HL-60 (cell line): Measurements from ENCODE around the gene RNF144A.

ENCODE experiments used
- DNase-seq, 2 experiments: peaks; one replicate each; pipeline ENCODE4 v3.0.0-alpha.2; 2010 to 2020; ENCODE audit warnings: low read depth in 1 of 2, low spot score in 1 of 2
- H3K27ac ChIP-seq: fragments of 250-450 bp; sonication (Bioruptor Pico); replicated peaks from 2 replicates; pipeline ENCODE4 v1.5.1; 2020; ENCODE audit warnings: mild to moderate bottlenecking, moderate library complexity
- H3K27me3 ChIP-seq: fragments of 250-450 bp; sonication (Bioruptor Pico); 2 replicates; pipeline ENCODE4 v1.5.1; 2021; ENCODE audit warnings: mild to moderate bottlenecking, moderate library complexity; ENCODE audit not compliant: insufficient read depth, poor library complexity, severe bottlenecking
- H3K4me3 ChIP-seq: replicated peaks from 2 replicates; pipeline ENCODE4 v1.5.1; 2011; ENCODE audit warnings: mild to moderate bottlenecking, control low read depth, low read length; ENCODE audit not compliant: insufficient read depth
- GABPA ChIP-seq: IDR thresholded peaks from 2 replicates; pipeline ENCODE4 v1.6.1; 2012; ENCODE audit warnings: low read depth
- POLR2AphosphoS5 ChIP-seq: IDR thresholded peaks from 2 replicates; pipeline ENCODE4 v1.6.1; 2012; ENCODE audit warnings: low read depth
- SPI1 ChIP-seq: IDR thresholded peaks from 2 replicates; pipeline ENCODE4 v1.6.1; 2012; ENCODE audit warnings: low read depth, mild to moderate bottlenecking, borderline replicate concordance
- TF ChIP-seq, protein P1 (sequence below): IDR thresholded peaks from 2 replicates; pipeline ENCODE4 v1.6.1; 2012; ENCODE audit warnings: low read depth; ENCODE audit not compliant: insufficient replicate concordance
- TF ChIP-seq, protein P2 (sequence below): IDR thresholded peaks from one replicate; pipeline ENCODE4 v1.5.1; 2011; ENCODE audit warnings: low read length, control low read depth, inconsistent platforms; ENCODE audit not compliant: insufficient read depth

RNF144A gene

DNA sequence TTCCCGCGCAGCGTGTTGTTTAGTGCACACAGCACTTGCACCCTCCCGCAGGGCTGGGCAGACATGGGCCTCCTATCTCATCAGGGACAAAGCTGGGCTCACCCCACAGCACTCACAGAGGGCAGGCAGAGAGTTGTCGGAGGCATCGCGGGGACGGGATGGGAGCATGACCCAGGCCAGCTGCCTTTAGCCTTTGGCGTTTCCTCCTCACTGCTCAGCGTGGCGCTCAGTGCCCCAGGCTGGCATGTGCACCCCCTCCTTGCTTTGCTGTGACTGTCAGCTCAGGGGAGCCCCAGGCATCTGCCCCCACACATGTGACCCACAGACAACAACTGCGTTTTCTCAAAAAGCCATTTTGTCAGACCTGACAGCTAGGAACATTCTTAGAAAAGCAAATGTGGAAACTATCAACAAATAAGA, 101.1 kb downstream of the RNF144A start:
- TF ChIP-seq SPI1, result no peak
- TF ChIP-seq, protein P1, sequence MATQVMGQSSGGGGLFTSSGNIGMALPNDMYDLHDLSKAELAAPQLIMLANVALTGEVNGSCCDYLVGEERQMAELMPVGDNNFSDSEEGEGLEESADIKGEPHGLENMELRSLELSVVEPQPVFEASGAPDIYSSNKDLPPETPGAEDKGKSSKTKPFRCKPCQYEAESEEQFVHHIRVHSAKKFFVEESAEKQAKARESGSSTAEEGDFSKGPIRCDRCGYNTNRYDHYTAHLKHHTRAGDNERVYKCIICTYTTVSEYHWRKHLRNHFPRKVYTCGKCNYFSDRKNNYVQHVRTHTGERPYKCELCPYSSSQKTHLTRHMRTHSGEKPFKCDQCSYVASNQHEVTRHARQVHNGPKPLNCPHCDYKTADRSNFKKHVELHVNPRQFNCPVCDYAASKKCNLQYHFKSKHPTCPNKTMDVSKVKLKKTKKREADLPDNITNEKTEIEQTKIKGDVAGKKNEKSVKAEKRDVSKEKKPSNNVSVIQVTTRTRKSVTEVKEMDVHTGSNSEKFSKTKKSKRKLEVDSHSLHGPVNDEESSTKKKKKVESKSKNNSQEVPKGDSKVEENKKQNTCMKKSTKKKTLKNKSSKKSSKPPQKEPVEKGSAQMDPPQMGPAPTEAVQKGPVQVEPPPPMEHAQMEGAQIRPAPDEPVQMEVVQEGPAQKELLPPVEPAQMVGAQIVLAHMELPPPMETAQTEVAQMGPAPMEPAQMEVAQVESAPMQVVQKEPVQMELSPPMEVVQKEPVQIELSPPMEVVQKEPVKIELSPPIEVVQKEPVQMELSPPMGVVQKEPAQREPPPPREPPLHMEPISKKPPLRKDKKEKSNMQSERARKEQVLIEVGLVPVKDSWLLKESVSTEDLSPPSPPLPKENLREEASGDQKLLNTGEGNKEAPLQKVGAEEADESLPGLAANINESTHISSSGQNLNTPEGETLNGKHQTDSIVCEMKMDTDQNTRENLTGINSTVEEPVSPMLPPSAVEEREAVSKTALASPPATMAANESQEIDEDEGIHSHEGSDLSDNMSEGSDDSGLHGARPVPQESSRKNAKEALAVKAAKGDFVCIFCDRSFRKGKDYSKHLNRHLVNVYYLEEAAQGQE, result no peak
- DNase-seq, result no peak
- Histone ChIP-seq H3K27ac (no peak overlapping the region), H3K27me3 (no peaks in the 10 kb centered on the region), H3K4me3 (no peak overlapping the region)

DNA sequence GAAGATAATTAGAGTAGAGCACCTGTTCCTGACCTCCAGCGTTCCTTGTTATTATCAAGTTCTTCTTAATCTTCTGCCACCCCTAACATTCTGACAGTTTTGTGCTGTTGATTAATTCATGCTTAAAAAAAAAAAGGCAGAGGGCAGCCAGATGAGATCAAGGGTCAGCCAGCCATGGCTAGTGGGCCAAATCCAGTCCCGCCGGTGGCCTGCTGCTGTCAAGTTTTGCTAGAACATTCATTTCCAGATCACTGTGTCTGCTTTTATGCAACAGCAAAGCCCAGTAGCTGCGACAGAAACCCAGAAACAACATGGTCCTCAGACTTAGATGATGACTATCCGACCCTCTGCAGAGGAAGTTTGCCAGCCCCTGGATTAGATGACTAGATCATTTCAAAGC, 101.6 kb downstream of the RNF144A start:
- no peak overlapping the region for H3K4me3 ChIP-seq
- DNase-seq, result no peak
- no peak for TF ChIP-seq SPI1
- no peak for TF ChIP-seq GABPA
- TF ChIP-seq, protein P2, sequence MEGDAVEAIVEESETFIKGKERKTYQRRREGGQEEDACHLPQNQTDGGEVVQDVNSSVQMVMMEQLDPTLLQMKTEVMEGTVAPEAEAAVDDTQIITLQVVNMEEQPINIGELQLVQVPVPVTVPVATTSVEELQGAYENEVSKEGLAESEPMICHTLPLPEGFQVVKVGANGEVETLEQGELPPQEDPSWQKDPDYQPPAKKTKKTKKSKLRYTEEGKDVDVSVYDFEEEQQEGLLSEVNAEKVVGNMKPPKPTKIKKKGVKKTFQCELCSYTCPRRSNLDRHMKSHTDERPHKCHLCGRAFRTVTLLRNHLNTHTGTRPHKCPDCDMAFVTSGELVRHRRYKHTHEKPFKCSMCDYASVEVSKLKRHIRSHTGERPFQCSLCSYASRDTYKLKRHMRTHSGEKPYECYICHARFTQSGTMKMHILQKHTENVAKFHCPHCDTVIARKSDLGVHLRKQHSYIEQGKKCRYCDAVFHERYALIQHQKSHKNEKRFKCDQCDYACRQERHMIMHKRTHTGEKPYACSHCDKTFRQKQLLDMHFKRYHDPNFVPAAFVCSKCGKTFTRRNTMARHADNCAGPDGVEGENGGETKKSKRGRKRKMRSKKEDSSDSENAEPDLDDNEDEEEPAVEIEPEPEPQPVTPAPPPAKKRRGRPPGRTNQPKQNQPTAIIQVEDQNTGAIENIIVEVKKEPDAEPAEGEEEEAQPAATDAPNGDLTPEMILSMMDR, result no peak
- no peak for TF ChIP-seq POLR2AphosphoS5
- TF ChIP-seq, protein P1, result no peak
- H3K27me3 ChIP-seq, result no peaks in the 10 kb centered on the region
- no peak overlapping the region for H3K27ac ChIP-seq

DNA sequence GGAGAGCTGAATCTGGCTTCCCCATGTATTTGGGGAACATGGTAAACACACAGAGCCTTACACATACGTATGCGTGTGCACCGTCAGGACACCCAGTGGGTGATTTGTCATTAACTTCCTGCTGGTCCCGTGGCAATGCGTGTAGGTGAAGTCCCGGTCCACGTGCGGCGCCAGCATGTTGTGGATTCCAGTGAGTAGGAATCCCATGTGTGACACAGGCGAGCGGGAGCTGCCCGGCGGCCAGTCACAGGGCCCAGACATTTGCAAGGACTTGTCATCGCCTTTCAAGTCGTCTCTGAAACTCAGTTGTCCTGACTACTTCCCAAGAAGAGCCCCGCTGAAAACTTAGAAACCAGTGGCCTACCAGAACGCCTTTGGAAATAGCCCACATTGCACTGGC, 102.0 kb downstream of the RNF144A start:
- H3K27ac ChIP-seq, result no peak overlapping the region
- no peaks in the 10 kb centered on the region for H3K27me3 ChIP-seq
- TF ChIP-seq, protein P2, result no peak
- TF ChIP-seq, protein P1, result no peak
- TF ChIP-seq SPI1 (no peak), POLR2AphosphoS5 (no peak), GABPA (no peak)
- H3K4me3 ChIP-seq, result no peak overlapping the region
- DNase-seq, result no peak

DNA sequence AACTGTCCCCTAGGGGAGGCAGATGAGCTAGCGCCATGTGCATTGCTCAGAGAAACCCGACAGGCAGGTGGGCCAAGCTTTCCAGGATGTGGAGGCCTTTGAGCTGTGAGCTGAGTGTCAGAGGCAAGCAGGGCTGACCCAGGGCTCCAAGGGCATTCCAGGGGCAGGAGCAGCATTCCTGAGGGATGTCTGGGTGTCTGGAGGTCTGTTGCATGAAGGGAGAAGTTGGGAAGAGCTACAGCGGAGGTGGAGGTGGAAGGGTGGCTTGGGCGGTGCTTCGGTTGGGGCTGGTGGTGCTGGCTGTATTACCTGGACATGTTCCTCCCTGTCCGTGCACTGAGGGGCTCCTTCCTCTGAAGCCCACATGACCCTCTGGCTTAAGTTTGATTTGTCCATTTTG, 102.8 kb downstream of the RNF144A start:
- Histone ChIP-seq H3K27ac (no peak overlapping the region), H3K27me3 (no peaks in the 10 kb centered on the region), H3K4me3 (no peak overlapping the region)
- DNase-seq, result no peak
- TF ChIP-seq SPI1 (no peak), GABPA (no peak), POLR2AphosphoS5 (no peak)
- TF ChIP-seq, protein P2, result no peak
- TF ChIP-seq, protein P1, result no peak
